ENCODE measurements around the gene TLNRD1.

TLNRD1 gene

GRCh38 chr15:81040757-81041156 lies 40.0 kb downstream of the TLNRD1 start:
- Mint-ChIP-seq H3K36me3 (ENCODE audit: low read depth) (no peaks in the 10 kb centered on the region), H3K4me1 (ENCODE audit: low read depth) (peaks cover 11% of the 10 kb centered on the region), H3K27me3 (no peaks in the 10 kb centered on the region), H3K9me3 (no peaks in the 10 kb centered on the region), H3K27ac (no peak overlapping the region), H3K4me3 (no peak overlapping the region)
- no peak for DNase-seq

- Mint-ChIP-seq H3K27ac (no peak overlapping the region), H3K4me1 (ENCODE audit: low read depth) (peaks cover 11% of the 10 kb centered on the region), H3K27me3 (no peaks in the 10 kb centered on the region), H3K4me3 (no peak overlapping the region), H3K36me3 (ENCODE audit: low read depth) (no peaks in the 10 kb centered on the region), H3K9me3 (peaks cover 6% of the 10 kb centered on the region)
- no peak for DNase-seq
Observed at GRCh38 chr15:81043281-81043934, 42.7 kb downstream of the TLNRD1 start.

GRCh38 chr15:81043935-81044575 lies 43.3 kb downstream of the TLNRD1 start:
- Mint-ChIP-seq H3K36me3 (ENCODE audit: low read depth) (no peaks in the 10 kb centered on the region), H3K4me1 (ENCODE audit: low read depth) (peaks cover 8% of the 10 kb centered on the region), H3K27me3 (no peaks in the 10 kb centered on the region), H3K9me3 (peaks cover 6% of the 10 kb centered on the region), H3K4me3 (no peak overlapping the region), H3K27ac (no peak overlapping the region)
- DNase-seq = no peak

- no peak for DNase-seq
- H3K9me3 Mint-ChIP-seq = peaks cover 6% of the 10 kb centered on the region
- no peaks in the 10 kb centered on the region for H3K27me3 Mint-ChIP-seq
- no peak overlapping the region for H3K4me3 Mint-ChIP-seq
- H3K4me1 Mint-ChIP-seq (ENCODE audit: low read depth) = peaks cover 3% of the 10 kb centered on the region
- no peaks in the 10 kb centered on the region for H3K36me3 Mint-ChIP-seq (ENCODE audit: low read depth)
- H3K27ac Mint-ChIP-seq = no peak overlapping the region
Observed at GRCh38 chr15:81046290-81046689, 45.6 kb downstream of the TLNRD1 start.

GRCh38 chr15:81047928-81048327 lies 47.2 kb downstream of the TLNRD1 start:
- no peaks in the 10 kb centered on the region for H3K36me3 Mint-ChIP-seq (ENCODE audit: low read depth)
- H3K27ac Mint-ChIP-seq = no peak overlapping the region

GRCh38 chr15:81049835-81050234 lies 49.1 kb downstream of the TLNRD1 start:
- no peak for DNase-seq
- Mint-ChIP-seq H3K4me3 (no peak overlapping the region), H3K9me3 (peaks cover 6% of the 10 kb centered on the region), H3K27me3 (no peaks in the 10 kb centered on the region), H3K4me1 (ENCODE audit: low read depth) (peaks cover 10% of the 10 kb centered on the region), H3K36me3 (ENCODE audit: low read depth) (no peaks in the 10 kb centered on the region), H3K27ac (no peak overlapping the region)

More at GRCh38 chr15:81047928-81048327, 47.2 kb downstream of the TLNRD1 start:
- Mint-ChIP-seq H3K9me3 (peaks cover 6% of the 10 kb centered on the region), H3K4me3 (no peak overlapping the region), H3K4me1 (ENCODE audit: low read depth) (peaks cover 10% of the 10 kb centered on the region), H3K27me3 (no peaks in the 10 kb centered on the region)
- no peak for DNase-seq

GRCh38 chr15:81050259-81050658 lies 49.5 kb downstream of the TLNRD1 start:
- Mint-ChIP-seq H3K4me3 (no peak overlapping the region), H3K27me3 (no peaks in the 10 kb centered on the region), H3K4me1 (ENCODE audit: low read depth) (peaks cover 10% of the 10 kb centered on the region), H3K27ac (no peak overlapping the region), H3K9me3 (peaks cover 6% of the 10 kb centered on the region), H3K36me3 (ENCODE audit: low read depth) (no peaks in the 10 kb centered on the region)
- no peak for DNase-seq

GRCh38 chr15:81050805-81051204 lies 50.1 kb downstream of the TLNRD1 start:
- Mint-ChIP-seq H3K27ac (no peak overlapping the region), H3K9me3 (peaks cover 6% of the 10 kb centered on the region), H3K27me3 (no peaks in the 10 kb centered on the region), H3K4me3 (no peak overlapping the region), H3K36me3 (ENCODE audit: low read depth) (no peaks in the 10 kb centered on the region), H3K4me1 (ENCODE audit: low read depth) (peaks cover 9% of the 10 kb centered on the region)
- DNase-seq = no peak

GRCh38 chr15:81052046-81052445 lies 51.3 kb downstream of the TLNRD1 start:
- Mint-ChIP-seq H3K9me3 (no peaks in the 10 kb centered on the region), H3K27me3 (no peaks in the 10 kb centered on the region), H3K4me1 (ENCODE audit: low read depth) (peaks cover 9% of the 10 kb centered on the region), H3K4me3 (no peak overlapping the region), H3K27ac (no peak overlapping the region), H3K36me3 (ENCODE audit: low read depth) (no peaks in the 10 kb centered on the region)
- no peak for DNase-seq

GRCh38 chr15:81053621-81054020 lies 52.9 kb downstream of the TLNRD1 start:
- Mint-ChIP-seq H3K4me1 (ENCODE audit: low read depth) (peaks cover 9% of the 10 kb centered on the region), H3K36me3 (ENCODE audit: low read depth) (no peaks in the 10 kb centered on the region), H3K27ac (no peak overlapping the region), H3K4me3 (no peak overlapping the region), H3K27me3 (no peaks in the 10 kb centered on the region), H3K9me3 (no peaks in the 10 kb centered on the region)
- DNase-seq = no peak

- DNase-seq = no peak
- Mint-ChIP-seq H3K36me3 (ENCODE audit: low read depth) (no peaks in the 10 kb centered on the region), H3K4me3 (no peak overlapping the region), H3K27me3 (no peaks in the 10 kb centered on the region), H3K4me1 (ENCODE audit: low read depth) (peaks cover 9% of the 10 kb centered on the region), H3K27ac (no peak overlapping the region), H3K9me3 (no peaks in the 10 kb centered on the region)
Observed at GRCh38 chr15:81054236-81054635, 53.5 kb downstream of the TLNRD1 start.

Measured in activated T-cell treated with anti-CD3 and anti-CD28 coated beads, Interleukin-2, amount 50 U/mL, for 24 hours (primary cell).